ENCODE measurements around the gene WBP2. TPM values are rescaled to one million over a fixed set of nuclear protein-coding genes. Genes with fewer than 3 reads are reported as not detected.

The WBP2 gene
- total and polyA plus RNA-seq, 9 of the 15 experiments (the other 6 are each of a cell fraction or from before 2014, with no cell fraction given) = 2.2 to 74.3 (median 20.0) TPM

- H3K27ac ChIP-seq (ENCODE audit: extremely low read depth, low read depth, low read length) = no peak overlapping the region
- H4K20me1 ChIP-seq (replicated peaks; ENCODE audit: control insufficient read depth, insufficient read depth, low read length) = no peaks in the 10 kb centered on the region
- CTCF ChIA-PET (ENCODE audit: low intra/inter-chr PET ratio) = no interaction called here
- WGBS (ENCODE audit: insufficient coverage, low coverage, missing lambda C conversion rate) = 77% methylated on average over 3 of the region's 3 CpGs
- DNase-seq (ENCODE audit: extremely low read depth in 1 of 4, low spot score in 3 of 4) (no peak), ATAC-seq (no peak), FAIRE-seq (no peak)
- peaks cover 10 to 20% of the 10 kb centered on the region in 2 experiments for H3K4me1 ChIP-seq (replicated peaks in 1 of 2; ENCODE audit: control insufficient read depth in 2 of 2, insufficient read depth in 2 of 2, low read length in 2 of 2)
- no peak overlapping the region for H3K9ac ChIP-seq (ENCODE audit: insufficient read depth in 1 of 2, low read depth in 2 of 2, low read length in 2 of 2)
- no peak overlapping the region for H3K4me3 ChIP-seq
- peaks cover 26% of the 10 kb centered on the region; the same call in 2 of the 3 replicates for H3K36me3 ChIP-seq (ENCODE audit: control insufficient read depth, insufficient read depth, low read length)
- no TSS peak for BruUV-seq (replicated peaks)
- no peaks in the 10 kb centered on the region for H3K9me3 ChIP-seq (replicated peaks; ENCODE audit: control insufficient read depth, insufficient read depth, low read depth, low read length)
- H3K27me3 ChIP-seq (ENCODE audit: control insufficient read depth in 2 of 2, insufficient read depth in 2 of 2, low read length in 2 of 2) = no peaks in the 10 kb centered on the region
- no peak overlapping the region for H3K4me2 ChIP-seq (ENCODE audit: insufficient read depth, low read length)
- TF ChIP-seq, protein P1, sequence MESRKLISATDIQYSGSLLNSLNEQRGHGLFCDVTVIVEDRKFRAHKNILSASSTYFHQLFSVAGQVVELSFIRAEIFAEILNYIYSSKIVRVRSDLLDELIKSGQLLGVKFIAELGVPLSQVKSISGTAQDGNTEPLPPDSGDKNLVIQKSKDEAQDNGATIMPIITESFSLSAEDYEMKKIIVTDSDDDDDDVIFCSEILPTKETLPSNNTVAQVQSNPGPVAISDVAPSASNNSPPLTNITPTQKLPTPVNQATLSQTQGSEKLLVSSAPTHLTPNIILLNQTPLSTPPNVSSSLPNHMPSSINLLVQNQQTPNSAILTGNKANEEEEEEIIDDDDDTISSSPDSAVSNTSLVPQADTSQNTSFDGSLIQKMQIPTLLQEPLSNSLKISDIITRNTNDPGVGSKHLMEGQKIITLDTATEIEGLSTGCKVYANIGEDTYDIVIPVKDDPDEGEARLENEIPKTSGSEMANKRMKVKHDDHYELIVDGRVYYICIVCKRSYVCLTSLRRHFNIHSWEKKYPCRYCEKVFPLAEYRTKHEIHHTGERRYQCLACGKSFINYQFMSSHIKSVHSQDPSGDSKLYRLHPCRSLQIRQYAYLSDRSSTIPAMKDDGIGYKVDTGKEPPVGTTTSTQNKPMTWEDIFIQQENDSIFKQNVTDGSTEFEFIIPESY (CRISPR knock-in tag; IDR thresholded peaks at IDR 0.05) = no peak
- TF ChIP-seq, protein P2, sequence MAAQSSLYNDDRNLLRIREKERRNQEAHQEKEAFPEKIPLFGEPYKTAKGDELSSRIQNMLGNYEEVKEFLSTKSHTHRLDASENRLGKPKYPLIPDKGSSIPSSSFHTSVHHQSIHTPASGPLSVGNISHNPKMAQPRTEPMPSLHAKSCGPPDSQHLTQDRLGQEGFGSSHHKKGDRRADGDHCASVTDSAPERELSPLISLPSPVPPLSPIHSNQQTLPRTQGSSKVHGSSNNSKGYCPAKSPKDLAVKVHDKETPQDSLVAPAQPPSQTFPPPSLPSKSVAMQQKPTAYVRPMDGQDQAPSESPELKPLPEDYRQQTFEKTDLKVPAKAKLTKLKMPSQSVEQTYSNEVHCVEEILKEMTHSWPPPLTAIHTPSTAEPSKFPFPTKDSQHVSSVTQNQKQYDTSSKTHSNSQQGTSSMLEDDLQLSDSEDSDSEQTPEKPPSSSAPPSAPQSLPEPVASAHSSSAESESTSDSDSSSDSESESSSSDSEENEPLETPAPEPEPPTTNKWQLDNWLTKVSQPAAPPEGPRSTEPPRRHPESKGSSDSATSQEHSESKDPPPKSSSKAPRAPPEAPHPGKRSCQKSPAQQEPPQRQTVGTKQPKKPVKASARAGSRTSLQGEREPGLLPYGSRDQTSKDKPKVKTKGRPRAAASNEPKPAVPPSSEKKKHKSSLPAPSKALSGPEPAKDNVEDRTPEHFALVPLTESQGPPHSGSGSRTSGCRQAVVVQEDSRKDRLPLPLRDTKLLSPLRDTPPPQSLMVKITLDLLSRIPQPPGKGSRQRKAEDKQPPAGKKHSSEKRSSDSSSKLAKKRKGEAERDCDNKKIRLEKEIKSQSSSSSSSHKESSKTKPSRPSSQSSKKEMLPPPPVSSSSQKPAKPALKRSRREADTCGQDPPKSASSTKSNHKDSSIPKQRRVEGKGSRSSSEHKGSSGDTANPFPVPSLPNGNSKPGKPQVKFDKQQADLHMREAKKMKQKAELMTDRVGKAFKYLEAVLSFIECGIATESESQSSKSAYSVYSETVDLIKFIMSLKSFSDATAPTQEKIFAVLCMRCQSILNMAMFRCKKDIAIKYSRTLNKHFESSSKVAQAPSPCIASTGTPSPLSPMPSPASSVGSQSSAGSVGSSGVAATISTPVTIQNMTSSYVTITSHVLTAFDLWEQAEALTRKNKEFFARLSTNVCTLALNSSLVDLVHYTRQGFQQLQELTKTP (IDR thresholded peaks at IDR 0.05; ENCODE audit: low read depth in 1 of 2, partially characterized antibody in 2 of 2) = no peak
- no peak for TF ChIP-seq ZFP36 (IDR thresholded peaks at IDR 0.05; ENCODE audit: low read depth, low read length, partially characterized antibody)
- no peak for TF ChIP-seq ZNF140 (CRISPR knock-in tag; IDR thresholded peaks at IDR 0.05)
- TF ChIP-seq POLR2B (IDR thresholded peaks at IDR 0.05; ENCODE audit: low read depth, partially characterized antibody) = no peak
- TF ChIP-seq HBP1 (CRISPR knock-in tag; IDR thresholded peaks at IDR 0.05) = no peak
- no peak for TF ChIP-seq POU5F1 (IDR thresholded peaks at IDR 0.05; ENCODE audit: borderline replicate concordance, low read depth, low read length, partially characterized antibody)
- TF ChIP-seq CC2D1A (IDR thresholded peaks at IDR 0.05) = no peak
- no peak for TF ChIP-seq ZNF41 (CRISPR knock-in tag; conservative IDR thresholded peaks at IDR 0.05)
- no peak for TF ChIP-seq BHLHE40 (IDR thresholded peaks at IDR 0.05; ENCODE audit: low read length)
- TF ChIP-seq, protein P3, sequence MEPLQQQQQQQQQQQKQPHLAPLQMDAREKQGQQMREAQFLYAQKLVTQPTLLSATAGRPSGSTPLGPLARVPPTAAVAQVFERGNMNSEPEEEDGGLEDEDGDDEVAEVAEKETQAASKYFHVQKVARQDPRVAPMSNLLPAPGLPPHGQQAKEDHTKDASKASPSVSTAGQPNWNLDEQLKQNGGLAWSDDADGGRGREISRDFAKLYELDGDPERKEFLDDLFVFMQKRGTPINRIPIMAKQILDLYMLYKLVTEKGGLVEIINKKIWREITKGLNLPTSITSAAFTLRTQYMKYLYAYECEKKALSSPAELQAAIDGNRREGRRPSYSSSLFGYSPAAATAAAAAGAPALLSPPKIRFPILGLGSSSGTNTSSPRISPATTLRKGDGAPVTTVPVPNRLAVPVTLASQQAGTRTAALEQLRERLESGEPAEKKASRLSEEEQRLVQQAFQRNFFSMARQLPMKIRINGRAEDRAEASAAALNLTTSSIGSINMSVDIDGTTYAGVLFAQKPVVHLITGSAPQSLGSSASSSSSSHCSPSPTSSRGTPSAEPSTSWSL (CRISPR knock-in tag; IDR thresholded peaks at IDR 0.05; ENCODE audit: borderline replicate concordance) = no peak
- no peak for TF ChIP-seq RBM22 (IDR thresholded peaks at IDR 0.05; ENCODE audit: low read depth, low read length, poor library complexity, severe bottlenecking)
- no peak for TF ChIP-seq CAMTA2 (CRISPR knock-in tag; conservative IDR thresholded peaks at IDR 0.05)
- H3K9me1 ChIP-seq (ENCODE audit: control insufficient read depth, insufficient read depth, low read length) = no peaks in the 10 kb centered on the region
- in situ Hi-C loops (cut with MboI) = no loop called here
- intact Hi-C loops (cut with micrococcal nuclease) = no loop called here
- no peaks in the 10 kb centered on the region for H3K79me2 ChIP-seq (ENCODE audit: control insufficient read depth, insufficient read depth, low read length)
- no peak overlapping the region for H2AFZ ChIP-seq (ENCODE audit: low read depth, low read length)
- POLR2A ChIA-PET = interaction anchor here (0.6 to 4.1 kb wide), 11 partner anchors 8 to 438 kb away, joined by 3 to 37 read pairs (median 4); partner anchors contain the start of gene UNK
Measured at GRCh38 chr17:75807861-75808260, 47.3 kb downstream of the WBP2 start.

Measured in K562 (cell line).